ENCODE measurements around the gene TMEM205.

TMEM205 gene

GRCh38 chr19:11377237-11377636, 31.2 kb upstream of the TMEM205 start:
- no peak for DNase-seq (ENCODE audit: low spot score in 2 of 2)
- Mint-ChIP-seq H3K4me1 (peaks cover 49% of the 10 kb centered on the region), H3K4me3 (no peak overlapping the region)

GRCh38 chr19:11375143-11375948, 29.3 kb upstream of the TMEM205 start:
- DNase-seq (ENCODE audit: low spot score in 2 of 2), result peak; percentile 44 to 83
- peaks cover 38% of the 10 kb centered on the region for H3K4me1 Mint-ChIP-seq

More at GRCh38 chr19:11377237-11377636, 31.2 kb upstream of the TMEM205 start:
- H3K27ac Mint-ChIP-seq, result peak overlapping the region; percentile 15
- H3K9me3 Mint-ChIP-seq, result no peaks in the 10 kb centered on the region
- H3K36me3 Mint-ChIP-seq, result peaks cover 46% of the 10 kb centered on the region
- ATAC-seq, result no peak

GRCh38 chr19:11374433-11375142, 28.5 kb upstream of the TMEM205 start, which contains the start of gene SWSAP1:
Gene SWSAP1, plus strand, starts transcription at chr19:11374666. Its CDS starts 15 bp downstream, at chr19:11374681.
- H3K27ac Mint-ChIP-seq, result no peak within 1 kb of the TSS
- H3K36me3 Mint-ChIP-seq, result peaks cover 37% of the 10 kb centered on the region
- ATAC-seq, result peak; percentile 94
- H3K9me3 Mint-ChIP-seq, result no peaks in the 10 kb centered on the region
- H3K4me3 Mint-ChIP-seq, result no peak within 1 kb of the TSS
- DNase-seq (ENCODE audit: low spot score in 2 of 2), result peak; percentile 93 to 97
- peaks cover 31% of the 10 kb centered on the region for H3K4me1 Mint-ChIP-seq

More at GRCh38 chr19:11375143-11375948, 29.3 kb upstream of the TMEM205 start:
- Mint-ChIP-seq H3K27ac (no peak overlapping the region), H3K4me3 (no peak overlapping the region), H3K36me3 (peaks cover 44% of the 10 kb centered on the region), H3K9me3 (no peaks in the 10 kb centered on the region)
- peak; percentile 54 for ATAC-seq

- peaks cover 31% of the 10 kb centered on the region for H3K4me1 Mint-ChIP-seq
- DNase-seq (ENCODE audit: low spot score in 2 of 2) (no peak), ATAC-seq (no peak)
- H3K36me3 Mint-ChIP-seq, result peaks cover 37% of the 10 kb centered on the region
- H3K4me3 Mint-ChIP-seq, result no peak overlapping the region
- no peaks in the 10 kb centered on the region for H3K9me3 Mint-ChIP-seq
- no peak overlapping the region for H3K27ac Mint-ChIP-seq
Observed at GRCh38 chr19:11373885-11374432, 27.9 kb upstream of the TMEM205 start.

GRCh38 chr19:11373166-11373884, 27.3 kb upstream of the TMEM205 start:
- no peak for ATAC-seq
- H3K9me3 Mint-ChIP-seq, result no peaks in the 10 kb centered on the region
- H3K27ac Mint-ChIP-seq, result no peak overlapping the region

GRCh38 chr19:11370744-11371143, 24.7 kb upstream of the TMEM205 start:
- Mint-ChIP-seq H3K4me3 (no peak overlapping the region), H3K9me3 (no peaks in the 10 kb centered on the region), H3K27ac (no peak overlapping the region), H3K4me1 (peaks cover 4% of the 10 kb centered on the region), H3K36me3 (peaks cover 21% of the 10 kb centered on the region)
- no peak for ATAC-seq
- no peak for DNase-seq (ENCODE audit: low spot score in 2 of 2)

More at GRCh38 chr19:11373166-11373884, 27.3 kb upstream of the TMEM205 start:
- DNase-seq (ENCODE audit: low spot score in 2 of 2), result no peak
- no peak overlapping the region for H3K4me3 Mint-ChIP-seq
- H3K4me1 Mint-ChIP-seq, result peaks cover 24% of the 10 kb centered on the region
- peaks cover 32% of the 10 kb centered on the region for H3K36me3 Mint-ChIP-seq

GRCh38 chr19:11367528-11367927, 21.5 kb upstream of the TMEM205 start:
- ATAC-seq (no peak), DNase-seq (ENCODE audit: low spot score in 2 of 2) (no peak)
- Mint-ChIP-seq H3K27ac (no peak overlapping the region), H3K4me3 (no peak overlapping the region), H3K9me3 (no peaks in the 10 kb centered on the region), H3K36me3 (peaks cover 17% of the 10 kb centered on the region), H3K4me1 (no peaks in the 10 kb centered on the region)

GRCh38 chr19:11365557-11366117, 19.6 kb upstream of the TMEM205 start:
- H3K4me3 Mint-ChIP-seq, result no peak overlapping the region
- no peaks in the 10 kb centered on the region for H3K9me3 Mint-ChIP-seq
- H3K27ac Mint-ChIP-seq, result peak overlapping the region; percentile 8
- DNase-seq (ENCODE audit: low spot score in 2 of 2) (no peak), ATAC-seq (no peak)
- H3K4me1 Mint-ChIP-seq, result peaks cover 9% of the 10 kb centered on the region
- peaks cover 13% of the 10 kb centered on the region for H3K36me3 Mint-ChIP-seq

- ATAC-seq, result no peak
- no peaks in the 10 kb centered on the region for H3K9me3 Mint-ChIP-seq
- H3K4me1 Mint-ChIP-seq, result peaks cover 9% of the 10 kb centered on the region
- no peak overlapping the region for H3K4me3 Mint-ChIP-seq
- DNase-seq (ENCODE audit: low spot score in 2 of 2), result no peak
- peaks cover 11% of the 10 kb centered on the region for H3K36me3 Mint-ChIP-seq
- peak overlapping the region; percentile 8 for H3K27ac Mint-ChIP-seq
Observed at GRCh38 chr19:11364935-11365334, 18.9 kb upstream of the TMEM205 start.

- DNase-seq (ENCODE audit: low spot score in 2 of 2) (no peak), ATAC-seq (no peak)
- Mint-ChIP-seq H3K9me3 (no peaks in the 10 kb centered on the region), H3K4me3 (no peak overlapping the region), H3K4me1 (peaks cover 9% of the 10 kb centered on the region), H3K27ac (no peak overlapping the region), H3K36me3 (peaks cover 11% of the 10 kb centered on the region)
Observed at GRCh38 chr19:11364296-11364904, 18.3 kb upstream of the TMEM205 start.

- ATAC-seq (no peak), DNase-seq (ENCODE audit: low spot score in 2 of 2) (no peak)
- H3K4me3 Mint-ChIP-seq, result no peak overlapping the region
- no peak overlapping the region for H3K27ac Mint-ChIP-seq
- peaks cover 11% of the 10 kb centered on the region for H3K36me3 Mint-ChIP-seq
- no peaks in the 10 kb centered on the region for H3K9me3 Mint-ChIP-seq
- peaks cover 9% of the 10 kb centered on the region for H3K4me1 Mint-ChIP-seq
Observed at GRCh38 chr19:11363881-11364280, 17.8 kb upstream of the TMEM205 start.

GRCh38 chr19:11361771-11362731, 16.0 kb upstream of the TMEM205 start:
- Mint-ChIP-seq H3K9me3 (no peaks in the 10 kb centered on the region), H3K4me3 (no peak overlapping the region), H3K36me3 (peaks cover 4% of the 10 kb centered on the region), H3K4me1 (peaks cover 9% of the 10 kb centered on the region), H3K27ac (no peak overlapping the region)
- ATAC-seq (no peak), DNase-seq (ENCODE audit: low spot score in 2 of 2) (no peak)

- DNase-seq (ENCODE audit: low spot score in 2 of 2) (no peak), ATAC-seq (no peak)
- Mint-ChIP-seq H3K4me1 (peaks cover 14% of the 10 kb centered on the region), H3K27ac (no peak overlapping the region), H3K36me3 (no peaks in the 10 kb centered on the region), H3K9me3 (no peaks in the 10 kb centered on the region), H3K4me3 (no peak overlapping the region)
Observed at GRCh38 chr19:11361037-11361770, 15.1 kb upstream of the TMEM205 start.

Data from stimulated activated effector memory CD8-positive, alpha-beta T cell treated with anti-CD3 and anti-CD28 coated beads, Interleukin-12 subunit alpha, Interleukin-12 subunit beta, amount 100 ng/mL, for 72 hours (primary cell).